PC-3 (cell line): ENCODE measurements around the gene RANGAP1.

ENCODE experiments used
- CTCF ChIP-seq: fragments of 300-600 bp; sonication (generic); conservative IDR thresholded peaks from 2 replicates; pipeline ENCODE4 v1.5.1; 2017; ENCODE audit warnings: antibody characterized with exemption, low read depth, mild to moderate bottlenecking, low read length
- EZH2 ChIP-seq: fragments of 300-600 bp; sonication (generic); IDR thresholded peaks from one replicate; pipeline ENCODE4 v1.6.1; 2017; ENCODE audit warnings: antibody characterized with exemption, mild to moderate bottlenecking, low read length; ENCODE audit not compliant: unreplicated experiment

GRCh38 chr22:41252365-41252764, 33.6 kb downstream of the RANGAP1 start:
- TF ChIP-seq EZH2: no peak
- no peak for TF ChIP-seq CTCF
